Mesothelial cell of epicardium (in vitro differentiated cells): ENCODE results near the gene SSBP4. TPM values are rescaled to one million over a fixed set of nuclear protein-coding genes. Genes with fewer than 3 reads are reported as not detected.
"Not testable (repeated sequence)": the region's sequence is repeated elsewhere in the genome, so short reads cannot be mapped to it uniquely, and the experiment has no call there.

Source experiments
- DNase-seq, 2 experiments: peaks; one replicate each; pipeline ENCODE4 v3.0.0; 2021; ENCODE audit warnings: low spot score in 2 of 2; ENCODE audit not compliant: unreplicated experiment in 2 of 2
- H3K27ac Mint-ChIP-seq: 2 replicates; pipeline ENCODE4 v1.8.0; 2021; ENCODE audit warnings: mixed read lengths
- H3K27me3 Mint-ChIP-seq: 2 replicates; pipeline ENCODE4 v1.8.0; 2021; ENCODE audit warnings: low read depth, mixed read lengths
- H3K36me3 Mint-ChIP-seq: 2 replicates; pipeline ENCODE4 v1.8.0; 2021; ENCODE audit warnings: mixed read lengths
- H3K4me1 Mint-ChIP-seq: 2 replicates; pipeline ENCODE4 v1.8.0; 2021; ENCODE audit warnings: mixed read lengths
- H3K4me3 Mint-ChIP-seq: 2 replicates; pipeline ENCODE4 v1.8.0; 2021; ENCODE audit warnings: mild to moderate bottlenecking, moderate library complexity, mixed read lengths
- H3K9me3 Mint-ChIP-seq: 2 replicates; pipeline ENCODE4 v1.8.0; 2021; ENCODE audit warnings: mixed read lengths
- CTCF ChIP-seq: fragments of 200-600 bp; sonication (generic); IDR thresholded peaks from one replicate; pipeline ENCODE4 v1.5.0; 2021; ENCODE audit warnings: antibody characterized with exemption; ENCODE audit not compliant: unreplicated experiment
- total RNA-seq: library from RNA; stranded (reverse); gene quantifications from 3 replicates; pipeline ENCODE4 v1.2.1, GENCODE V29; 2021

SSBP4 gene
- total RNA-seq, 1 donor from 2014 or later: 123 TPM

GRCh38 chr19:18380843-18381242, 38.4 kb upstream of the SSBP4 start:
- TF ChIP-seq CTCF: no peak
- Mint-ChIP-seq H3K9me3 (no peaks in the 10 kb centered on the region), H3K4me1 (peaks cover 29% of the 10 kb centered on the region), H3K36me3 (no peaks in the 10 kb centered on the region), H3K27ac (no peak overlapping the region), H3K4me3 (no peak overlapping the region), H3K27me3 (no peaks in the 10 kb centered on the region)
- no peak for DNase-seq

GRCh38 chr19:18383622-18384021, 35.6 kb upstream of the SSBP4 start:
- H3K27me3 Mint-ChIP-seq, H3K9me3 Mint-ChIP-seq, H3K36me3 Mint-ChIP-seq: not testable (repeated sequence)

DNA sequence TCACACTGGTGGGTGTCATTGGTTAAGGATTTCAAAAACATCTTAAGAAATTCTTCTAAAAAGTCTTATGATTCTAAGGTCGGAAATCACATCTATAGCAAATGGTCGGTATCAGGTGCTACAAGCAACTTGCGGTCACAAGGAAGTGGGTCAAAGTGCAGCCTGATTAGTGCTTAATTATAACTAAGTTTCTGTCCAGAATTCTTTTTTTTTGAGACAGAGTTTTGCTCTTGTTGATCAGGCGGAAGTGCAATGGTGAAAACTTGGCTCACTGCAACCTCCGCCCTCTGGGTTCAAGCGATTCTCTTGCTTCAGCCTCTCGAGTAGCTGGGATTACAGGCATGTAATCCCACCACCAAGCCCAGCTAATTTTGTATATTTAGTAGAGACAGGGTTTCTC, 34.4 kb upstream of the SSBP4 start:
- H3K27ac Mint-ChIP-seq: no peak overlapping the region
- no peaks in the 10 kb centered on the region for H3K36me3 Mint-ChIP-seq
- no peaks in the 10 kb centered on the region for H3K9me3 Mint-ChIP-seq
- DNase-seq: no peak
- H3K27me3 Mint-ChIP-seq: peaks cover 6% of the 10 kb centered on the region
- H3K4me3 Mint-ChIP-seq: no peak overlapping the region
- TF ChIP-seq CTCF: no peak
- H3K4me1 Mint-ChIP-seq: peaks cover 23% of the 10 kb centered on the region

More at GRCh38 chr19:18383622-18384021, 35.6 kb upstream of the SSBP4 start:
- DNase-seq, H3K27ac Mint-ChIP-seq, H3K4me3 Mint-ChIP-seq: not testable (repeated sequence)
- peaks cover 23% of the 10 kb centered on the region for H3K4me1 Mint-ChIP-seq

DNA sequence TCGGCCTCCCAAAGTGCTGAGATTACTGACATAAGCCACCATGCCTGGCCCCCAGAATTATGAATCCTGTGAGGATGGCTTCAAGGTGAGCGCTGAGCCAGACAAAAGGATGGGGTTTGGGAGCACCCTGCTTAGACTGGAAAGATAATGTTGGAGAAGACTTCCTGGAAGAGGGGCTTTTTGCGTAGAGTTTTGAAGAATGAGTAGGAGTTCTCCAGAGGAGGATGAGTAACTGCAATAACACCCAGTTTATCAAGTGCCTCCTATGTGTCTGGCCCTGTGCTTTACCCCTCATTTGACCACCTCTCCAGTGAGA, 33.9 kb upstream of the SSBP4 start:
- Mint-ChIP-seq H3K36me3 (no peaks in the 10 kb centered on the region), H3K27me3 (peaks cover 6% of the 10 kb centered on the region)

DNA sequence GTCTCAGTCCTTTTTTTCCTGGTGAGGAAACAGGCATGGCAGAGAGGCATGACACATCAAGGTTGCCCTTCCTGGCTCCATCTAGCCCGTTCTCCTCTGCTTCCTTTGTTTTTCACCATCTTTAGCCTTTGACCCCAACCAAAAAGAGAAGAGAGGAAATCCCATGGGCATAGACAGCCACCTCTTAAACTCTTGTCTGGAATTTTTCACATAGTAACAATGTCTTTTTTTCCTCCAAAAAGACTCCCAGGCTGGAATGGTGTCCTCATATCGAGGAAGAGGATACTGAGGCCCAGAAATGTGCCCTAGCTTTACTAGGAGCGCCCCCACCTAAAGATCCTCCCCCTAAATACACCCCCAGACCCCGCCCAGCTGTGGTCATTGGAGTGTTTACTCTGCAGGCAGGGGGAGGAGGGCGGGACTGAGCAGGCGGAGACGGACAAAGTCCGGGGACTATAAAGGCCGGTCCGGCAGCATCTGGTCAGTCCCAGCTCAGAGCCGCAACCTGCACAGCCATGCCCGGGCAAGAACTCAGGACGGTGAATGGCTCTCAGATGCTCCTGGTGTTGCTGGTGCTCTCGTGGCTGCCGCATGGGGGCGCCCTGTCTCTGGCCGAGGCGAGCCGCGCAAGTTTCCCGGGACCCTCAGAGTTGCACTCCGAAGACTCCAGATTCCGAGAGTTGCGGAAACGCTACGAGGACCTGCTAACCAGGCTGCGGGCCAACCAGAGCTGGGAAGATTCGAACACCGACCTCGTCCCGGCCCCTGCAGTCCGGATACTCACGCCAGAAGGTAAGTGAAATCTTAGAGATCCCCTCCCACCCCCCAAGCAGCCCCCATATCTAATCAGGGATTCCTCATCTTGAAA, 33.3 kb upstream of the SSBP4 start, which contains the start of gene GDF15:
Gene GDF15 (plus strand): TSS at position 484 of the 868 bp plus-strand sequence. CDS start 32 bp downstream, at position 516.
- Mint-ChIP-seq H3K27me3 (peaks cover 6% of the 10 kb centered on the region), H3K27ac (no peak within 1 kb of the TSS), H3K4me3 (peak within 1 kb of the TSS; percentile 33), H3K9me3 (no peaks in the 10 kb centered on the region), H3K36me3 (no peaks in the 10 kb centered on the region), H3K4me1 (peaks cover 16% of the 10 kb centered on the region)
- peak; percentile 37 for TF ChIP-seq CTCF
- peak in 1 of 2 experiments; percentile 47 for DNase-seq

More for the DNA sequence above, 33.9 kb upstream of the SSBP4 start:
- Mint-ChIP-seq H3K9me3 (no peaks in the 10 kb centered on the region), H3K27ac (no peak overlapping the region), H3K4me3 (no peak overlapping the region), H3K4me1 (peaks cover 18% of the 10 kb centered on the region)
- DNase-seq: no peak
- no peak for TF ChIP-seq CTCF

DNA sequence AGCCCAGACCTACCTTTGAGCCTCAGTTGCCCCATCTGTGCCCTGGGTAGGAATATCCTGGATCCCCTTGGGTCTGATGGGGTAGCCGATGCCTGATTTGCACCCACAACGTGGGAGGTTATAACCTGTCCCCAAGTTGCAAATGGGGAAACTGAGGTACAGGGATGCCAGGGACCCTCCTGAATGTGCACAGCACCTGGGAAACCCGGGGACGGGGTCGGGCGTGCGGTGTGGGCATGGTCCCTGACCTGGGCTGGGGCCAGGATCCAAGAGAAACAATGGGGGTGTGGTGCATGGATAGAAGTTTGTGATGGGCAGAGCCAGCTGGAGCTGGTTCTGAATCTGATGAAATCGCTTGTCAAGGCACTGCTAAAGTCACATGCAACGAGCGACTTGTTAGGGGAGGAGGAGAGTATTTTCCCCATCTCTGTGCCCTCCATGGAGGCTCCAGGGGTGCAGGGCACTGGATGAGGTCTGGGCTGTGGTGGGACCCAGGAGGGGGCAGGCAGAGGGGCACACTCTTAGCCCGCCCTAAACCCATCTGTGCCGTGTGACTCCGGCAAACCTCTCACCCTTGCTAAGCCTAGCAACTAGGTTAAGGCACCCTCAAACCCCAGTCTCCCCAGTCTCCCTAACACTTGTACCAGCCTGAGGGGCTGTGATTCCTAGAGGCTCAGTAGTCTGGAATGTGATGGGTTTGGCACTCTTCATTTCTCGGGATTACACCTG, 32.5 kb upstream of the SSBP4 start:
- no peak for TF ChIP-seq CTCF
- no peaks in the 10 kb centered on the region for H3K9me3 Mint-ChIP-seq
- H3K4me3 Mint-ChIP-seq: peak overlapping the region; percentile 33
- peaks cover 6% of the 10 kb centered on the region for H3K27me3 Mint-ChIP-seq
- H3K36me3 Mint-ChIP-seq: no peaks in the 10 kb centered on the region
- no peak overlapping the region for H3K27ac Mint-ChIP-seq
- peaks cover 16% of the 10 kb centered on the region for H3K4me1 Mint-ChIP-seq
- no peak for DNase-seq
